K562 (cell line): Measurements from ENCODE around the gene KBTBD3. TPM values are rescaled to one million over a fixed set of nuclear protein-coding genes. Genes with fewer than 3 reads are reported as not detected.

Experiments
- BCOR ChIP-seq: fragments of 450-650 bp; IDR thresholded peaks from 2 replicates; pipeline ENCODE4 v1.6.1; 2016
- CBX1 ChIP-seq: sonication (generic); IDR thresholded peaks from 2 replicates; pipeline ENCODE4 v1.6.1; 2016; ENCODE audit warnings: antibody characterized with exemption, low read depth, mild to moderate bottlenecking
- CBX3 ChIP-seq, 2 experiments: IDR thresholded peaks; 1 replicate in 1 of 2; 2 replicates in 1 of 2; pipeline ENCODE4 v1.6.1; 2012; ENCODE audit warnings: inconsistent platforms in 2 of 2, low read length in 2 of 2, borderline replicate concordance in 1 of 2, control low read depth in 1 of 2
- CEBPG ChIP-seq, 3 experiments: fragments of 200-800 bp in 1 of 3; sonication (Bioruptor generic) in 1 of 3; sonication (generic) in 1 of 3; formaldehyde crosslinking in 1 of 3; IDR thresholded peaks in 2 of 3; conservative IDR thresholded peaks in 1 of 3; 2 replicates each; pipeline versions ENCODE4 v1.6.1 to v1.8.0; 2016 to 2022; ENCODE audit warnings: missing compliant biosample characterization in 2 of 3, missing genetic modification characterization in 2 of 3, mild to moderate bottlenecking in 1 of 3, missing genetic modification reagents in 1 of 3
- E2F5 ChIP-seq: sonication (generic); formaldehyde crosslinking; IDR thresholded peaks from 2 replicates; pipeline ENCODE4 v1.8.0; 2022; ENCODE audit warnings: mild to moderate bottlenecking, missing genetic modification reagents
- ETS1 ChIP-seq: conservative IDR thresholded peaks from 2 replicates; pipeline ENCODE4 v1.6.1; 2011; ENCODE audit warnings: low read depth, mild to moderate bottlenecking, low read length; ENCODE audit not compliant: control insufficient read depth
- HBP1 ChIP-seq: fragments of 450-650 bp; formaldehyde crosslinking; IDR thresholded peaks from 2 replicates; pipeline ENCODE4 v1.4.0; 2022; ENCODE audit warnings: missing genetic modification characterization
- HNRNPLL ChIP-seq: fragments of 200-400 bp; formaldehyde crosslinking; IDR thresholded peaks from 2 replicates; pipeline ENCODE4 v1.6.1; 2017; ENCODE audit warnings: low read length, low read depth, mild to moderate bottlenecking; ENCODE audit not compliant: poor library complexity, severe bottlenecking
- IRF9 ChIP-seq: fragments of 450-650 bp; IDR thresholded peaks from 2 replicates; pipeline ENCODE4 v1.6.1; 2016; ENCODE audit warnings: missing biosample characterization, missing genetic modification characterization
- JUND ChIP-seq, 2 experiments: IDR thresholded peaks; 2 replicates in 1 of 2; 3 replicates in 1 of 2; pipeline ENCODE4 v1.6.1; 2011; ENCODE audit warnings: borderline replicate concordance in 2 of 2, low read depth in 2 of 2, low read length in 2 of 2, improper control_type of control experiment in 1 of 2, missing biosample characterization in 1 of 2, missing genetic modification characterization in 1 of 2, missing genetic modification reagents in 1 of 2
- L3MBTL2 ChIP-seq: fragments of 450-650 bp; IDR thresholded peaks from 2 replicates; pipeline ENCODE4 v1.6.1; 2016; ENCODE audit warnings: mild to moderate bottlenecking, moderate library complexity
- MAZ ChIP-seq, 2 experiments: fragments of 450-650 bp in 1 of 2; sonication (generic) in 1 of 2; formaldehyde crosslinking; IDR thresholded peaks in 1 of 2; conservative IDR thresholded peaks in 1 of 2; 2 replicates each; pipeline versions ENCODE4 v1.4.0 to v1.5.0; 2020; ENCODE audit warnings: mild to moderate bottlenecking in 1 of 2, missing genetic modification reagents in 1 of 2
- PHF20 ChIP-seq: fragments of 450-650 bp; IDR thresholded peaks from 2 replicates; pipeline ENCODE4 v1.6.1; 2018; ENCODE audit not compliant: partially characterized antibody
- PRMT5 ChIP-seq: sonication (generic); formaldehyde crosslinking; IDR thresholded peaks from 2 replicates; pipeline ENCODE4 v1.5.0; 2020; ENCODE audit warnings: missing genetic modification reagents
- SAP30 ChIP-seq: fragments of 200-600 bp; sonication (generic); IDR thresholded peaks from 2 replicates; pipeline ENCODE4 v1.6.1; 2012; ENCODE audit warnings: borderline replicate concordance, low read depth, mild to moderate bottlenecking, moderate library complexity, low read length, control low read depth, inconsistent platforms; ENCODE audit not compliant: insufficient read depth, poor library complexity, severe bottlenecking
- SIN3B ChIP-seq: fragments of 450-650 bp; IDR thresholded peaks from 2 replicates; pipeline ENCODE4 v1.6.1; 2017; ENCODE audit warnings: low read depth, mild to moderate bottlenecking, moderate library complexity
- TOE1 ChIP-seq, 2 experiments: fragments of 450-650 bp in 1 of 2; sonication (generic) in 1 of 2; formaldehyde crosslinking in 1 of 2; IDR thresholded peaks; 2 replicates each; pipeline versions ENCODE4 v1.7.1 to v1.8.0; 2016 to 2022; ENCODE audit warnings: borderline replicate concordance in 2 of 2, mild to moderate bottlenecking in 2 of 2, antibody characterized with exemption in 1 of 2, inconsistent platforms in 1 of 2, low read depth in 1 of 2, missing genetic modification reagents in 1 of 2, moderate library complexity in 1 of 2
- ZFP36 ChIP-seq: fragments of 150-350 bp; IDR thresholded peaks from 2 replicates; pipeline ENCODE4 v1.6.1; 2018; ENCODE audit warnings: low read length, low read depth; ENCODE audit not compliant: partially characterized antibody
- ZNF24 ChIP-seq: fragments of 450-650 bp; IDR thresholded peaks from 2 replicates; pipeline ENCODE4 v1.6.1; 2016
- ZNF764 ChIP-seq: fragments of 250-450 bp; sonication (Bioruptor Pico); IDR thresholded peaks from 2 replicates; pipeline ENCODE4 v1.4.0; 2020; ENCODE audit warnings: low read depth, mild to moderate bottlenecking, moderate library complexity
- polyA plus RNA-seq, 8 experiments: library from polyadenylated mRNA; depleted of rRNA in 4 of 8; stranded (reverse) in 5 of 8; unstranded in 3 of 8; fragments of >200 nt; fragmentation: Nextera tagmentation in 2 of 8; fragmentation: Illumina TruSeq in 1 of 8; extraction: Ambion mirVana in 2 of 8; extraction: Trizol in 1 of 8; gene quantifications; 2 replicates each; pipeline versions ENCODE4 v1.2.1 to v1.2.3, GENCODE V29; 2011 to 2014; ENCODE audit warnings: inconsistent platforms in 1 of 8, missing spikeins in 1 of 8
- total RNA-seq, 7 experiments: library from RNA; depleted of rRNA in 6 of 7; stranded (reverse); fragments of >200 nt in 6 of 7; fragmentation: Illumina TruSeq in 2 of 7; extraction: Trizol in 2 of 7; gene quantifications; 2 replicates each; pipeline versions ENCODE4 v1.2.1 to v1.2.3, GENCODE V29; 2011 to 2021; ENCODE audit warnings: low replicate concordance in 1 of 7

The KBTBD3 gene
- total and polyA plus RNA-seq, 9 of the 15 experiments (the other 6 are each of a cell fraction or from before 2014, with no cell fraction given), result 4.2 to 31.2 (median 6.4) TPM

- TF ChIP-seq PHF20, result peak; percentile 24
- no peak for TF ChIP-seq PRMT5
- peak in 1 of 2 experiments; percentile 63; a peak in 1 of 3 replicates for TF ChIP-seq CBX3 (IDR thresholded peaks at IDR 0.05; ENCODE audit: borderline replicate concordance in 1 of 2, low read length in 2 of 2)
- TF ChIP-seq ETS1, result 0 out of 2 replicates have a peak, but pooled peaks have one; percentile 49
- 0 out of 2 replicates have a peak, but pooled peaks have one; percentile 5 for TF ChIP-seq L3MBTL2
- TF ChIP-seq SIN3B, result no peak
- peak; percentile 73; the same call in 1 of the 2 replicates for TF ChIP-seq E2F5 (CRISPR knock-in tag)
- TF ChIP-seq SAP30, result peak; percentile 53
- TF ChIP-seq CBX1, result peak; percentile 92; the same call in 1 of the 2 replicates
- peak; percentile 95 for TF ChIP-seq ZNF764 (CRISPR knock-in tag)
- TF ChIP-seq ZFP36, result no peak
- 0 out of 2 replicates have a peak, but pooled peaks have one; percentile 17 for TF ChIP-seq TOE1 (IDR thresholded peaks at IDR 0.05; ENCODE audit: borderline replicate concordance)
- no peak for TF ChIP-seq TOE1 (CRISPR knock-in tag; IDR thresholded peaks at IDR 0.05; ENCODE audit: borderline replicate concordance, low read depth)
- TF ChIP-seq HBP1, result 0 out of 2 replicates have a peak, but pooled peaks have one; percentile 10
- TF ChIP-seq HNRNPLL, result peak; percentile 83
- TF ChIP-seq IRF9, result 0 out of 2 replicates have a peak, but pooled peaks have one; percentile 14
- TF ChIP-seq JUND (IDR thresholded peaks at IDR 0.05; ENCODE audit: borderline replicate concordance, low read depth, low read length), result peak; percentile 69
- peak; percentile 16; the same call in 2 of the 3 replicates for TF ChIP-seq JUND (tag; IDR thresholded peaks at IDR 0.05; ENCODE audit: borderline replicate concordance, low read depth, low read length)
- peak in 1 of 2 experiments; percentile 30; a peak in 2 of 4 replicates for TF ChIP-seq MAZ (CRISPR knock-in tag; conservative IDR thresholded peaks at IDR 0.05 in 1 of 2, IDR thresholded peaks at IDR 0.05 in 1 of 2)
- 0 out of 2 replicates have a peak, but pooled peaks have one; percentile 33 for TF ChIP-seq BCOR
- peak; percentile 77; the same call in 1 of the 2 replicates for TF ChIP-seq CEBPG (CRISPR knock-in tag; IDR thresholded peaks at IDR 0.05)
- TF ChIP-seq CEBPG (tag; conservative IDR thresholded peaks at IDR 0.05 in 1 of 2, IDR thresholded peaks at IDR 0.05 in 1 of 2), result peak; percentile 62 to 81; a peak in 3 of 4 replicates
- 0 out of 2 replicates have a peak, but pooled peaks have one; percentile 31 for TF ChIP-seq ZNF24
Measured at GRCh38 chr11:106076919-106077608, at the start of gene KBTBD3 (continued).
